ENCODE results near the gene PEBP1. TPM values are rescaled to one million over a fixed set of nuclear protein-coding genes. Genes with fewer than 3 reads are reported as not detected.

PEBP1 gene
- total and polyA plus RNA-seq, 10 of the 15 experiments (the other 5 are each of a cell fraction or from before 2014, with no cell fraction given) = 79.4 to 415 (median 206) TPM

DNA sequence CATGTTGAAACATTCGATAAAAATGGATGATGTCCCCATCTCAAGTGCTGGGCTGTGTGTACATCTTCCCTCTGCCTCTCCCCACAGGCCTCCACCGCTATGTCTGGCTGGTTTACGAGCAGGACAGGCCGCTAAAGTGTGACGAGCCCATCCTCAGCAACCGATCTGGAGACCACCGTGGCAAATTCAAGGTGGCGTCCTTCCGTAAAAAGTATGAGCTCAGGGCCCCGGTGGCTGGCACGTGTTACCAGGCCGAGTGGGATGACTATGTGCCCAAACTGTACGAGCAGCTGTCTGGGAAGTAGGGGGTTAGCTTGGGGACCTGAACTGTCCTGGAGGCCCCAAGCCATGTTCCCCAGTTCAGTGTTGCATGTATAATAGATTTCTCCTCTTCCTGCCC lies 8.6 kb downstream of the PEBP1 start:
- no peak for FAIRE-seq
- CTCF ChIA-PET = no interaction called here

More for the DNA sequence above, 8.6 kb downstream of the PEBP1 start:
- Histone ChIP-seq H3K4me1 (ENCODE audit: control insufficient read depth, insufficient read depth, low read length) (peaks cover 20% of the 10 kb centered on the region), H3K36me3 (ENCODE audit: control insufficient read depth in 2 of 2, insufficient read depth in 2 of 2, low read length in 1 of 2) (peaks cover 11 to 34% of the 10 kb centered on the region in 2 experiments), H3K9me3 (replicated peaks; ENCODE audit: control insufficient read depth, insufficient read depth, low read length) (no peaks in the 10 kb centered on the region; the same call in 2 of the 3 replicates), H3K27ac (ENCODE audit: control insufficient read depth, insufficient read depth) (peak overlapping the region; percentile 45), H4K20me1 (ENCODE audit: control insufficient read depth, insufficient read depth) (no peaks in the 10 kb centered on the region), H3K4me2 (ENCODE audit: control insufficient read depth, insufficient read depth) (0 out of 2 replicates have a peak overlapping the region, but pooled peaks have one; percentile 24), H3K27me3 (replicated peaks in 1 of 2; ENCODE audit: control insufficient read depth in 2 of 2, insufficient read depth in 2 of 2, low read length in 1 of 2) (no peaks in the 10 kb centered on the region), H3K9ac (ENCODE audit: control insufficient read depth, insufficient read depth, low read length) (peak overlapping the region; percentile 27; the same call in 1 of the 2 replicates), H3K4me3 (no peak overlapping the region), H3K79me2 (ENCODE audit: control insufficient read depth, insufficient read depth, low read length) (no peaks in the 10 kb centered on the region; the same call in 1 of the 2 replicates), H2AFZ (ENCODE audit: control insufficient read depth, low read depth, low read length) (no peak overlapping the region)
- WGBS (ENCODE audit: insufficient coverage, insufficient replicate concordance, low lambda C conversion rate, missing lambda C conversion rate) = 91% methylated on average over 13 of the region's 13 CpGs
- ChIA-PET SMC1A (ENCODE audit: uncharacterized antibody, unreplicated experiment) (no interaction called here), POLR2A (interaction anchor here (0.6 kb wide), 1 partner anchor 30 kb away, joined by 3 read pairs; no protein-coding TSS in a partner anchor), RAD21 (ENCODE audit: unreplicated experiment) (no interaction called here)
- no TSS peak for BruUV-seq (replicated peaks)
- no peak for DNase-seq (ENCODE audit: low read depth, low spot score)
- TF ChIP-seq POLR2AphosphoS5 (IDR thresholded peaks at IDR 0.05; ENCODE audit: low read length) (0 out of 2 replicates have a peak, but pooled peaks have one; percentile 48), PAX5 (IDR thresholded peaks at IDR 0.05; ENCODE audit: borderline replicate concordance, low read depth, low read length) (no peak), POU2F2 (IDR thresholded peaks at IDR 0.05; ENCODE audit: borderline replicate concordance, low read depth, low read length) (no peak), SREBF1 (IDR thresholded peaks at IDR 0.05; ENCODE audit: low read length) (no peak), POLR2A (IDR thresholded peaks at IDR 0.05; ENCODE audit: low read depth, low read length) (no peak), ZBED1 (IDR thresholded peaks at IDR 0.05; ENCODE audit: borderline replicate concordance) (no peak), GATAD2B (conservative IDR thresholded peaks at IDR 0.05; ENCODE audit: low read depth) (no peak)
- TF ChIP-seq, protein P1, sequence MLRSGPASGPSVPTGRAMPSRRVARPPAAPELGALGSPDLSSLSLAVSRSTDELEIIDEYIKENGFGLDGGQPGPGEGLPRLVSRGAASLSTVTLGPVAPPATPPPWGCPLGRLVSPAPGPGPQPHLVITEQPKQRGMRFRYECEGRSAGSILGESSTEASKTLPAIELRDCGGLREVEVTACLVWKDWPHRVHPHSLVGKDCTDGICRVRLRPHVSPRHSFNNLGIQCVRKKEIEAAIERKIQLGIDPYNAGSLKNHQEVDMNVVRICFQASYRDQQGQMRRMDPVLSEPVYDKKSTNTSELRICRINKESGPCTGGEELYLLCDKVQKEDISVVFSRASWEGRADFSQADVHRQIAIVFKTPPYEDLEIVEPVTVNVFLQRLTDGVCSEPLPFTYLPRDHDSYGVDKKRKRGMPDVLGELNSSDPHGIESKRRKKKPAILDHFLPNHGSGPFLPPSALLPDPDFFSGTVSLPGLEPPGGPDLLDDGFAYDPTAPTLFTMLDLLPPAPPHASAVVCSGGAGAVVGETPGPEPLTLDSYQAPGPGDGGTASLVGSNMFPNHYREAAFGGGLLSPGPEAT (IDR thresholded peaks at IDR 0.05; ENCODE audit: low read depth) = no peak
- intact Hi-C loops (cut with micrococcal nuclease; ENCODE audit: unreplicated experiment) (no loop called here), in situ Hi-C loops (cut with MboI) (loop anchor here (25.0 kb wide), 1 partner anchor 1518 kb away; the partner anchor contains the start of gene PRKAB1)
- ATAC-seq = no peak; the same call in 2 of the 3 replicates

Measured in GM12878 (cell line).